IPS-NIHi7 (cell line): ENCODE results near the gene KMT2C.
"Not testable (repeated sequence)": the region's sequence is repeated elsewhere in the genome, so short reads cannot be mapped to it uniquely, and the experiment has no call there.

Experiments used
- DNase-seq: peaks from one replicate; pipeline ENCODE4 v3.0.0; 2012; ENCODE audit warnings: mixed read lengths; ENCODE audit errors: extremely low spot score

The KMT2C gene

DNA sequence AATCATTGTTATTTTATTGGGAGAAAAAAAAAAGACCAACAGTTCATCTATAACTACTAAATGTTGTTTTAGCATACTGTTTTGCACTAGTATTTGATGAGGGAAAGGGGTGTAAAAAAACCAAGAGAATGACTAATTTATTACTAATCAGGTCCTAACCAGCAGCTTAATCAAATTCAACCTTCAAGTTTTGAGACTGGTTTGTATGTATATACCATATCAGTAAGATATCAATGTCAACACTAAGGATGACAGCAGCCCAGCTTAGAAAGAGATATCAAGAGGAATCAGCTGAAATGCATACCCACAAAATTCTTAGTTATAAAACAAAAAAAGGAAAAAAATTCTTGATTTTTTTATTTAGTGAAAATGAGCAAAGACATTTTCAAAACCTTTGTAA, 122.6 kb downstream of the KMT2C start:
- no peak for DNase-seq

DNA sequence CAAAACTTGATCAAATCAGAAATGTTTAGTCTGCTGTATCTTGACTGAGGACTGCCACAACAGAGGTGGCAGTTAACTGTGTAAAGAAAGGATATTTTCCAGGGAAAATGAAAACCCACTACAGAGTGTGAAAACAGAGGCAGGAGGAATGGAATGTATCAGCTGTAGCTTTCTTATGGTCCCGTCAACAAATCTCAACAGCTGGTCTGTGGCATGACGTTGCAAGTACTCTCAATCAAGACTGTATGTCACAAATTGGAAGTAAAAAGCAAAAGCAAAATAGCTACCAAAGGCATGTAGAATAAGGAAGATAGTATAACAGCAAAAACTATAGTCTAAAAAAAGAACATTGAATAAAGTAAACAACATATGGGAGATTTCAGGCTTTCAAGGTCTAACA, 123.5 kb downstream of the KMT2C start:
- no peak for DNase-seq

DNA sequence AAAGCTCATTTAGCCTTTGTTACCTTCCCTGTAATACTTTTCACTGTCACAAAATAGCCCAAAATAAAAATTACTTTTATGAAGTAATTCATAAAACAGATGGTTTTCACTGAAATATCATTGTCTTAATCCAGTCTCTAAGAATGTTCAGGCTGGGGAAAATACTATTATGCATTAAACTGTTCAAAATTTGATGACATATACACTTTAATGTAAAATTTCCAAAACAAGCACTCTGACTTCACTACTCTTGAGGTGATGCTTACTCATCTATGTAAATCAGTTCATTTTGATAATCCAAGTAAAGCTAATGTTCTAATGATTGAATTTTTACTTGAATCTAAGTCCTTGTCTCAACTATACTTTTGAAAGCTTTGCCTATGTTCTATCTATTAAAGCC, 127.9 kb downstream of the KMT2C start:
- no peak for DNase-seq

DNA sequence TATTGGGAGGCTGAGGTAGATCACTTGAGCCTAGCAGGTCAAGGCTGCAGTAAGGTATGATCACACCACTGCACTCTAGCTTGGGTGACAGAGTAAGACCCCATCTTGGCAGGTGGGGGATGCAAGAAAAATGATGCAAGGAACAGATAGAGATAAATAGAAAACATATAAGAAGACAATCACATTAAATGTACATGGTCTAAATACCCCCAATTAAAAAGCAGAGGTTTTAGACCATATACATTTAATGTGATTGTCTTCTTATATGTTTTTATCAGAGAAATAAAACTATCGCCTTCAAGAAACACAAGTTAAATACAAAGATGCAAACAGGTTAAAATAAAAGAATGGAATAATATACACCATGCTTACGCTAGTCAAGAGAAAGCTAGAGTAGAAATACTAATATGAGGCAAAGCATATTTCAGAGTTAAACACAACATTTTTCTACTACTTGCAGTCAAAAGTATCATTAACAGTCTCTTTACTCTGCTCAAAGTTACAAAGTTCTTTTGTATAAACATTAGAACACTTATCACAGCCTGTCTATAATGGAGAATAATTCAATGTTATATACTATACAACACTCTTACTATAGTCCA, 136.2 kb downstream of the KMT2C start:
- not testable (repeated sequence) for DNase-seq

DNA sequence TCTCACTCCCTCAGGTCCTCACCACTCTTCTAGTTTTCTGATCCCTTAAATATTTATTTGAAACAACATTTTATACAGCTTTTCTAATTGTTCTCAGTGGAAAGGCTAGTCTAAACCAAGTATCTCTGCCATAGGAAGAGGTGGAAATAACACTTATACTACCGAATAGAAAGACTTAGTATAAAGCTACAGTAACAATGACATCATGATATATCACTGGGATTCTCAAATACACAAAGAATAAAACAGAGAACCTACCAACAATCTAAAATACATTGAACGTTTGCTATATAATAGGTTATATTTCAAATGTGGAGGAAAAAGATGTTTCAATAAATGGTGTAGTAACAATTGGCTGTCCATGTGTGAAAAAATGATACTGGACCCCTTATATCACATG, 142.9 kb downstream of the KMT2C start:
- no peak for DNase-seq

DNA sequence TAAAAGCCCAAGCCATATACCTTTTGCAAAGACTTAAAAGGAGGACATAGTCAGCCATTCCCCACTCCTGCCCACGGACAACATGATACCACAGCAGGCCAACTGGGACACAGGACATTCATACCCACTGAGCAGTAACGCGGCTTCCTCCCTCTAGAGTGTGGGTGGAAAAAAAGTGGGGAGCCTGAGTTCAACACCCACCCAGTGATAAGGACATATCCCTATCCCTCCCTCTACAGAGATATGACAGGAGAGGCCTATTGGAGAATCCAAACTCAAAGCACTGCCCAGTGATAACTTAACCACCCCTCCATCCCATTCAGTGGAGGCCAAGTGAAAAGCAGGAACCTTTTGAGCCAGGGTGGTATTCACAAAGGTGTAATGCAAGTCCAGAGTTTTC, 148.8 kb downstream of the KMT2C start:
- not testable (repeated sequence) for DNase-seq

DNA sequence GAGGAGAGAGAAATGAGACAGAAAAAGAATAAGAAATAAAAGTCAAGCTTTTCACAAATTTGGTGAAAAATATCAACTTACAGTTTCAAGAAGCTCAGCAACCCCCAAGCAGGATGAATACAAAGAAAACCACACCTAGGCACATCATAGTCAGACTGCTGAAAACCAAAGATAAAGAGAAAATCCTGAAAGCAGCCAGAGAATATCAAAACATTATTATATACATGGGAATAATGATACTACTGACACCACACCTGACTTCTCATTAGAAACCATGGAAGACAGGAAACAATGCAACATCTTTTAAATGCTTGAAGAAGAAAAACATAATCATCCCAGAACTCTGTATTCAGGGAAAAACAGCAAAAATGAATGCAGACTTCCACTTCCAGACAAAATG, 149.6 kb downstream of the KMT2C start:
- DNase-seq = not testable (repeated sequence)

DNA sequence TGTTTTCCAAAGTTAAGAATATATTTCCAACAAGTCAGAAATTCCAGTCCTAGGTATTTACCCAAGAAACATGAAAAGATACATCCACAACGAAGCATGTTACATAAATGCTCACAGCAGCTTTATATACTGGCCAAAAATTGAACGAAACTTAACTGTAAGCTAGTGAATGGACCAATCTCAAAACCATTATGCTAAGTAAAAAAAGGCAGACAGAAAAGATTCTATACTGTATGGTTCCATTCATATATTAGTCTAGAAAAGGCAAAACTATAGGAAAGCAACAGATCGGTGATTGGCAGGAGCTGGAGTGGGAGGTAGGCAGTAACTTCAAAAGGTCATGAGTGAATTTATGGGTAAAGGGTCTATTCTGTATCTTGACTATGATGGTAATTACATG, 150.8 kb downstream of the KMT2C start:
- DNase-seq = not testable (repeated sequence)

DNA sequence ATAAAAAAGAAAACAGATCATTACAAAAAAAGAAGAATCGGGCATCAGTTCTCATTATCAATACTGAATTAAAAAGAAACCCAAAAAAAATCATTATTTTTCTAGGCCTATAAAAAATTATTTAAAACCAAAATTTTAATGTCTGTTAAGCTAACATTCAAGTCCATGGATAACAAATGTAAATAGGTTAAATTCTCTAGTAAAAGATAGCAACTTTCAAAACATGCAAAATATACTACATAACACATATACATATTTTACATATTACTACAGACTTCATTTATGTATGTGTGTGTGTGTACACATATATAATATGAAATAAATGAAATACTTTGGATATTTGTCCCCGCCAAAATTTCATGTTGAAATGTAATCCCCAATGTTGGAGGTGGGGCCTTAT, 158.1 kb downstream of the KMT2C start:
- not testable (repeated sequence) for DNase-seq

DNA sequence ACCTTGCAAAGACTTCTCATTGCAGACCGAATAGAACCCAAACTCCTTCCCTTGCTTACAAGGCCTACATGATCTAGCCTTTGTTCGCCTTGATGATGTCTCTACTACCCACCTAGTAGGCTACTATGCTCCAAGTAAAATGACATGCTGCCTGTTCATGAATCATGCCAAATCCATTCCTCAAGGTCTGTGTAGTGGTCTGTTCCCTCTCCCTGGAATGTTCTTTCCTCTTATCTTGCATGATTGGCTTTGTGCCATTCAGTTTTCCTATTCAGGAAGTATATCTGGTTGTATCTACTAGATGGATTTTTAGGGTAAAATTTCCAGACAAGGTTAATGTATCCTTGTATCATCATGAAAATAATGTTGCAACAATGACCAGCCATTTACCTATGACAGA, 165.4 kb downstream of the KMT2C start:
- DNase-seq = not testable (repeated sequence)

DNA sequence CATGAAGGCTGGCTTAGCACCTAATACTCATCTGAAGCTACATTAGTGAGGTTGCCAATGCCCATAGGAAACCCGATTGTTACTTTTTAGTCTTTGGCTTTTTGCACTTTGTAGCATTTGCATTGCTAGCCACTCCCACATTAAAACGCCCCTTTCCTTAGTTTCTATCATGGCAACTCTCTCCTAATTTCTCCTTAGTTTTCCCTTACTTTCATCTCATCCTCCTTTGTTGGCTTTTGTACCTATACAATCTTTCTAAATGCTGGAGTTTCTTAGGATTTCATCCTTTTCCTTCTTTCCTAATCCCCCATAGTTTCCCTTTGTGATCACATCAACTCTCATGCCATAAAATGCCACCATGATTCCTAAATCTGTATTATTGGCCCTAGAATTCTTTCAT, 168.9 kb downstream of the KMT2C start:
- DNase-seq = not testable (repeated sequence)

DNA sequence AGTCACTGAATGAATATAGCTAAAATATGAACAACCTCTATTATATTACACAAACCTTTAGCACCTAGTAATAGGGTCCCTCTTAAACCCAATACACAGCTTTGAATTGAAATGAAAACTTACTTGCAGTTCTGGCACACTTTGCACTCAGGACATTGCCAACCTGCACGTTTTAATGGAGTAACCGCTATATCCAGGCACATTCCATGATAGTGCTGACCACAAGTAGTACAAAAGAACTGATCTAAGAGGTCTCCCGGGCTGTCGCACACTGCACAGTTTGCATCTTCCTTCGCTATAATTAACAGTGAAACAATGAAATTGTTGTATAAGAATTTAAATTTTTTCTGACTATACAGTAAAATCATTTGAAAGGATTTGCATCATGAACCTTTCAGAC, 170.9 kb downstream of the KMT2C start:
- not testable (repeated sequence) for DNase-seq

DNA sequence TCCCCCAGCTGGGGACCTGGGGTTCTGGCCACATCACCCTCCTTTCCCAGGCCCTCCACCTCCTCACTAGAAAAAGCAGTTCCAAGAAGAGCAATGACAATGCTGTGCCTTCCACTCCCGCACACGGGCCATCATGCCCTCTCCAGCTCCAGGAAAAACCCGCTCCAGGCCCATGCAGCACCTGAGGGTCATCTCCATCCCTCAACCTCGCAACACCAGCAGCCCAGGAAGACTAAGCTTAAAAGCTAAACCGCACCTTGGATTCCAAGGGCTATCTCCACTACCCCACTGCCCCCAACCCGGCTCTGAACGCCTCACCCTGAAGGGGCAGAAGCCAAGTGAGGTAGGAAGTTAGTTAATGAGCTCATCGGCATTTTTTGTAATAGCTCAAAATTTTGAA, 173.7 kb downstream of the KMT2C start:
- not testable (repeated sequence) for DNase-seq

DNA sequence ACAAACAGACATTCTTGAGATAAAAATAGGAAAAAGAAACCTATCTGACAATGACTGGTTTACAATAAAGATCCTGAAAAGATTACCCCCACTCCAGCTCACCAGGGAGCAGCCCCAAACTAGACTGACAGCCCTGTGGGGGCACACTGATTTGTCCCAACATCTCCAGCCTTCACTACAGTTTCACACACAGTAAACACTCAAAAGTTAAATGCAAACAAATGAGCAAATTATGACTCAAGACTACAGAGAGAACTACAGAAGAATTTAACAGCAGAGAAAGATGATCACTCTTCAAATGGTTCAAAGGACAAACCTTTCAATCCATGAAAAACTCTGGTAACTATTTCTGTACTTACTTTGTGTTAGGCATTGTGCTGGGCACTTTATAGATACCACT, 176.2 kb downstream of the KMT2C start:
- DNase-seq = not testable (repeated sequence)

DNA sequence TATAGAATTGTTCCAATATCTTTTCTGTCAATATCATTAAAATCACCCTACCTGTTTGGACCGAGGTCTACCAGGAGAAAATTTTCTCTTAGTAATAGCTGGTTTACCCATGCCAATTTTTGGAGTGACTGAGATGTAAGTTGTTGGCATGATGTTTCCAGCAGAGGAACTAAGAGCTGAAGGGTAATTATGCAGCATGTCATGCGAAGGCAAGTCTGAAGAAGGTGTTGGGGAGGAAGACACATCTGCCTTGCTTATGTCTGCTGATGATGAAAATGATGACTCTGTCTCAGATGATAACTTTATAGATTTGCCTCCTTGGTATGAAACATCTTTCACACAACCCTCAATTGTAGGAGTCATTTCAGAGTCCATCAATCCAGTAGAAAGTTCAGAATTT, 188.0 kb downstream of the KMT2C start:
- DNase-seq = not testable (repeated sequence)

DNA sequence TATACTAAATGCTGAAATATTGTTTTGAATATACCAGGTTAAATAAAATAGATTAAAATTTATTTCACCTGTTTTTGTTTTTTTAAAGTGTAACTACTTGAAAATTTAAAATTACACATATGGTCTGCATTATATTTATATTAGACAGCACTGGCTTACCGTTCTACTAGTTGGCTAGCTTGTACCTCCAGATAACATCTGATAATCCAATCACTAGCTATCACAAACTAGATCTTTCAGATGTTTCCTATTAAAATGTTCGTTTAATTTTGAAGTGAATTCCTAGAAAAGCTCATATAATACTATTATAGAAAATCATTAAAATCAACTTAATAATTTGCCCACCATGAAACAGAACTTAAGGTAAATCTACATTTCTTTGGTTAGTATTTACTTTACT, 190.4 kb downstream of the KMT2C start:
- DNase-seq = not testable (repeated sequence)

DNA sequence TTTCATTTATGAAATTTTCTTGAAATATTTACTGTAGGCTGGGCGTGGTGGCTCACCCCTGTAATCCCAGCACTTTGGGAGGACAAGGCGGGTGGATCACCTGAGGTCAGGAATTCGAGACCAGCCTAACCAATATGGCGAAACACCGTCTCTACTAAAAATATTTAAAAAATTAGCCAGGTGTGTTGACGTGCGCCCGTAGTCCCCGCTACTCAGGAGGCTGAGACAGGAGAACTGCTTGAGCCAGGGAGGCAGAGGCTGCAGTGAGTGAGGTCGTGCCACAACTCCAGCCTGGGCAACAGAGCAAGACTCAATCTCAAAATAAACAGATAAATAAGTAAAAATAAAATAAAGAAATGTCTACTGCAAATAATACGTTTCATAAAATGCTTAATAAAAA, 192.3 kb downstream of the KMT2C start:
- DNase-seq = not testable (repeated sequence)

DNA sequence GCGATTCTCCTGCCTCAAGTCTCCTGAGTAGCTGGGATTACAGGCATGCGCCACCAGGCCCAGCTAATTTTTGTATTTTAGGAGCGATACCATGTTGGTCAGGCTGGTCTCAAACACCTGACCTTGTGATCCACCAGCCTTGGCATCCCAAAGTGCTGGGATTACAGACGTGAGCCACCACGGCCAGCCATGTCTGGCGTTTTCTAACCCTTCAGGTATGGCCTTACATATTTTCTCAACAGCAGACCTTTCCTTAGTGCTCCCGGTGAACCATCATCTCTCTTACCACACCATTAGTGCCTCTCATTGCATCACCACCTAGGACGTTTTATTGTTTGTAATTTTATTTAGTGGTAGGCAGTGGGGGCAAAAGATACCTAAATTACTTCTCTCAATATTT, 194.5 kb downstream of the KMT2C start:
- not testable (repeated sequence) for DNase-seq

DNA sequence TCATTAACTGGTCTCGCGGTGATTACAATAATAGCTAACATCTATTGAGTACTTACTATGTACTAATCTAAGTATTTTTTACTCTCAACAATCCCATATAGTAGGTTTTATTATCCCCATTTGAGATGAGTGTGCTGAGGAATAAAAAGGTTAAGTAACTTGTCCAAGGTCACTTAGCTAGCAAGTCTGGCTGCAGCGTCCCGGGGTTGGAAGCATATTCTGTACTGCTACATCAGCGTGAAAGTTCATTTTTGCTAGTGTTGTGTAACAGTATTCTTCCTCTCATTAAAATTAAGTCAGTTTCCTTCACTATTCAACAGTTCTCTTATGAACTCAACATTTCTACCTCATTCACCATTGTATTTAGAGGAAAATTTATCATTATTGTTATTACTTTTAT, 199.5 kb downstream of the KMT2C start:
- DNase-seq = not testable (repeated sequence)

DNA sequence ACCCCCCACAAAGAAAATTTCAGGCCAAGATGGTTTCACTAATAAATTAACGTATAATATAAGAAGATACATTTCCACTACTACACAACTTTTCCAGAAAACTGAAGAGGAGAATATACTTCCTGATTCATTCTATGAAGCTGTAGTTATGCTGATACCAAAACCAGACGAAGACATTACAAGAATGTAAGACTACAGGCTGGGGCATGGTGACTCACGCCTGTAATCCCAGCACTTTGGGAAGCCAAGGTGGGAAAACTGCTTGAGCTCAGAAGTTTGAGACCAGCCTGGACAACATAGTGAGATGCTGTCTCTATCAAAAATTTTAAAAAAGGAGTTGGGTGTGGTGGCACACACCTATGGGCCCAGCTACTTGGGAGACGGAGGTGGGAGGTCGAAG, 201.4 kb downstream of the KMT2C start:
- not testable (repeated sequence) for DNase-seq

DNA sequence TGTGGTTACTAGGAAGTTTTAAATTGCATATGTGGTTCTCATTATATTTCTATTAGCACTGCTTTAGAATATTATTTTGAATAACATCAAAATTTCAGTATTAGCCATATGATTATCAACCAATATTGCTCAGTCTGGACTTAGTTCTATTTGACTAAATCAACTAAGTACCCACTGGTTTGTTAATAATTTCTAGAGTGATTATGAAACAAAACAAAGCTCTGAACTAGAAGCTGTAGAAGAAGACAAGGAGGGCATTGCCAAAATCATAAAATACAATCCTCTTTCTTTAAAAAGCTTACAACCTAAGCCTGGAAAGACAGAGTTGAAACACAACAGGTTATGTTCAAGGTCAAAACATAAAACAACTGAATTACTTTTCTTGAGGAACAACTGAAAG, 204.7 kb downstream of the KMT2C start:
- no peak for DNase-seq

DNA sequence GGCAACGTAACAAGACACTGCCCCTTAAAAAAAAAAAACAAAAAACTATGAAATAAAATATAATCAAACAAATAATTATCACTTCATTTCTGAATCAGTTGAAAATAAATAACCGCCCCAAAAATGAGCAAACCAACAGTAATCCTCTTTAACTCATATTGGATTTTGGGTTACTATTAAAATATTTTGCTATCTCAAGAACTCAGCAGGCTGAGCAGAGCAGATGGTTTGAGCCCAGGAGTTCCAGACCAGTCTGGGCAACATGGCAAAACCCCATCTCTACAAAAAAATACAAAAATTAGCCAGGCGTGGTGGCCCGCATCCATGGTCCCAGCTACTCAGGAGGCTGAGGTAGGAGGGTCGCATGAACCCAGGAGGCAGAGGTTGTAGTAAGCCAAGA, 216.2 kb downstream of the KMT2C start:
- not testable (repeated sequence) for DNase-seq

DNA sequence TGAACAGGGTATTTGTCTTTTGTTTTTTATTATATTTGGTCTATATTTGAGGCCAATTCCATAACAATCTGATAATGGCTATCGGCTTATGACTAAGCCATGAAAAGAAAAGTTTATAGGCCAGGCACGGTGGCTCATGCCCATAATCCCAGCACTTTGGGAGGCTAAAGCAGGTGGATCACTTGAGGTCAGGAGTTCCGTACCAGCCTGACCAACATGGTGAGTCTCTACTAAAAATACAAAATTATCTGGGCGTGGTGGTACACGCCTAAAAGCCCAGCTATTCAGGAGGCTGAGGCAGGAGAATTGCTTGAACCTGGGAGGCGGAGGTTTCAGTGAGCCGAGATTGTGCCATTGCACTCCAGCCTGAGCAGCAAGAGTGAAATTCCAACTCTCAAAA, 227.0 kb downstream of the KMT2C start:
- DNase-seq = not testable (repeated sequence)

DNA sequence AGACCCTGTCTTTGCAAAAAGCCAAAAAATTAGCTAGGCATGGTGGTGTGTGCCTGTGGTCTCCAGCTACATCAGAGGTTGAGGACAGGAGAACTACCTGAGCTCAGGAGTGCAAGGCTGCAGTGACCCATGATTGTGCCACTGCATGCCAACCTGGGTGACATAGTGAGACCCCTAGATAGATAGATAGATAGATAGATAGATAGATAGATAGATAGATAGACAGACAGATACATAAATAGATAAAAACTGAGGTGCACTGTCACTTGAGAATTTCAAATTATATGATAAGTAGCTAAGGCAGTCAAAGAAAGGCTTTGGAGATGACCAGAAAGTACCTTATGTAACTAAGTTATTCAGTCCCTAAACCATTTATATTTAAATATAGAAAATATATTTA, 231.4 kb downstream of the KMT2C start:
- DNase-seq = not testable (repeated sequence)
